Effector CD4-positive, alpha-beta T cell (primary cell): ENCODE data around the gene BNC2.

Experiments used
- DNase-seq: peaks from one replicate; pipeline ENCODE4 v3.0.0-alpha.2; 2020

The BNC2 gene

DNA sequence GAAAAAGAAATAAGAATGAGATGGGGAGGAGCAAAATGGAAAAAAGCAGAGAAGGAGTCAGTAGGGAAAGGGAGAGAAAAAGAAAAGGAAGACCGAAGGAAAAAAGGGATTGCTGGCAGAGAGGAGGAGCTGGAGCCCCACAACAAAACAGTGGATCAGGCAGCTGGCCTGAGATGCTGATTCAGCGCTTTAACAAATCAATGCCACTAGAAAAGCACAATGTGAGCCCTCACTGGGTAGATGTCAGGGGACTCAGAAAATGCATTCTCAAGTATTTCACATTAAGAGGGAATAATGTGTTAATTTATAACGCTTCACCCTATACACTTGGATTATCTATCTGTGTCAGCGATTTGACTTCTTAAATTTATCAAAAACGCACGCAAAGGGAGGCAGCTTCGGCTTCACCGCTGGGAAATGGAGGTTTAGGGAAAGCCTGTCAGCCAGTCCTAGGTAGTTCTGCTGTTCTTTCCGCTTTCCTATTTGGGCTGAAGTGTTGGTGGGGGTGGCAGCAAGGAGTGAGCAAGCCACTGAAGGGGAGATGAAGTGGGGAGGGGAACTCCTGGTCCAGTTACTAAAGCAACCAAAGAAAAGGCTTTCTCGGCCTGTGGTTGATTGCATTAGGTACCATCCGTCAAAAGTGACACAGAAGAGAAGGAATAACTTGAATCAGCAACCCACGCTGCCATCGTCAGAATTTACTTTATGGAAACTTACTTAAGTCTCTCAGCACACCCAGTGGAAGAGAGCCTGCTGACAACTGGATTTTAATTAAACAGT is 161.6 kb downstream of the BNC2 start:
- DNase-seq, result no peak

DNA sequence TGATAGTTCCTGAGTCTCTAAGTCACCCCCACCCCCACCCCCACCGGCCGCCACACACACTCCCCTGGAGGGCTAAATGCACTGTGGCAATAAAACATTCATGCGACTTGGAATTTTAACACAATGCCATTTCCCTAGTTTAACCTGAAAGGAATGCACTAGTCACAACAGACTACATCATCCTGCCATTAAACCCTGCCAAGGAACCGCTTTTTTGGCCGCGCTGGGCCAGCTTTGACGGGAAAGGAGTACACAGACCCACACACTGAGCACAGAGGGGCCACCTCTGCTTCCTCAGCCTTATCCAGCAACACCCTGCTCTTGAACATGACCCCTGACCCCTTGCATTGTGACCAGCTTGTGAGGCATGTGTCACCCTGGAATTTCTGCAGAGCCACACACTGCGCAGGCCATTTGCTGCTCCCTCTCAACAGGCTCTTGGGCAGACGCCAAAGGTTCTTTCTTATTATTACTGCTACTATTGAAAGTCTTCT is 165.3 kb downstream of the BNC2 start:
- no peak for DNase-seq

GRCh38 chr9:16704116-16705110 is 166.1 kb downstream of the BNC2 start:
- DNase-seq, result no peak

DNA sequence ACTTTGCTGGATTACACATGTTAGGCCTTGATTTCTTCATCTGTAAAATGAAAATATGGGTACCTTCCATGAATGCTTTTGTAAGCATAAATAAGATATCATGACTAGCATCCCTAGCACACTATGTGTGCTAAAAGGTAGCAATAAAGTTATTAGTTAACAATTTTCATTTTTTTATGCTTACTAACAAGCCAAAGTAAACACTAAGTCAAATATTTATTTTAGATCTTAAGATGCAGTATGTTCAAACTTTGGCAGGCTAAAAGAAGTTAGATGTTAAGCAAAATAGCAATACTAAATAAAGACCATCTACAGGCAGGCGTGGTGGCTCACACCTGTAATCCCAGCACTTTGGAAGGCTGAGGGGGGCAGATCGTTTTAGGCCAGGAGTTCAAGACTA is 169.1 kb downstream of the BNC2 start:
- DNase-seq, result no peak

DNA sequence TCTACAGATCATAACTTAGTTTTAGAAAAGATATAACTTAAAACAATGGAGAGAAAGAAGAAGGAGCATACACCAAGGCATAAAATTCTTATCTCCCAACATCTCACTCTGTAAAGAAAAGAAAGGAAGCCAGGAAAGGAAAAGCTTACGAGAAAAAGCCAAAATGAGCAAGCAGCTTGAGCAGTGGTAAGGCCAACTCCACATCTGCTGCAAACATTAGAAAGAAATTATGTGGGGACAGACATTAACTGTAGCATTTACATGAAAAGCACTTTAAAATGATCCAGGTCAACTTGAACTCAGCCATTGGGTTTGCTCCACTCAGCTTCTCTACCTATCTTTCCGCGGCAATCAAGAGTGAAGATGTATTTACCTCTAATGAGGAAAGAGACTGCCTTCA is 176.9 kb downstream of the BNC2 start:
- no peak for DNase-seq

- DNase-seq, result no peak
These were observed 179.8 kb downstream of the BNC2 start for GRCh38 chr9:16690628-16691027.

DNA sequence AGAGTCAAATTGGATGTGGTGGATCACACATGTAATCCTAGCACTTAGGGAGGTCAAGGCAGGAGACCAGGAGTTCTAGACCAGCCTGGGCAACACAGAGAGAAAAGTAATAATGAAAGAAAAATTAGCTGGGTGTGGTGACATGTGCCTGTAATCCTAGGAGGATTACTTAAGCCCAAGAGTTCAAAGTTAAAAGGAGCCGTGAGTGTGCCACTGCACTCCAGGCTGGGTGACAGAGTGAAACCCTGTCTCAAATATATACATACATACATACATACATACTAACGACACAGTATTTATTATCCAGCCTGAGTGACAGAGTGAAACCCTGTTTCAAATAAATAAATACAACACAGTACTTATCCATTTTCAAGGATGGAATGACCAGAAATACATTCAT is 180.3 kb downstream of the BNC2 start:
- DNase-seq, result no peak

DNA sequence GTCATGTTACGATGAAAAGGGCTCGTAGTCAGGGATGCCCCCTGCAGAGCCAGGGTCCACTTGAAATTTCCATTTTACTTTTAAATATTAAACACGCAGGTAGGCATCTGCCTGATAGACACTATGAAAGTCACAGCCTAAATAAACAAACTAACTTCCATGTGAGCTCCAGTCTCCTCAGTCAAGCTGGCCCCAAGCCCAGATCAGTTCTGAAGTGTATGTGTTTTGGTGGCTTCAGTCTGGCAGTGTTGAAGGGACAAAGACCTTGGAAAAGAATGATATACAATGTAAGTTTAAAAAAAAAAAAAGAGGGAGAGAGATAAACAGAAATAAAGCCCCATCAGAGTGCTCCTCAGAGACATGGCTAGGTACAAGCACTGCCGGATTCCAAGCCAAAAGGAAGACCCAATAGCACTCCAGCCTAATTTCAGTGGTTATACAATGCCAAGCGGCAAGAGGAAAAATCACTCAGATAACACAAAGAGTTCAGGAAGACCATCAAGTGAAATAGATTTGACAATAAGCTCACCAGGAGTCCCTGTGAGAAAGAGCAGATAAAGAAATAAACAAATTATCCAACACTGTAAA is 181.0 kb downstream of the BNC2 start:
- DNase-seq, result no peak

GRCh38 chr9:16688814-16689213 is 181.7 kb downstream of the BNC2 start:
- DNase-seq, result no peak

- DNase-seq, result no peak
These were observed 182.6 kb downstream of the BNC2 start for GRCh38 chr9:16687678-16688369.

- DNase-seq, result no peak
These were observed 187.1 kb downstream of the BNC2 start for GRCh38 chr9:16683326-16683725.

DNA sequence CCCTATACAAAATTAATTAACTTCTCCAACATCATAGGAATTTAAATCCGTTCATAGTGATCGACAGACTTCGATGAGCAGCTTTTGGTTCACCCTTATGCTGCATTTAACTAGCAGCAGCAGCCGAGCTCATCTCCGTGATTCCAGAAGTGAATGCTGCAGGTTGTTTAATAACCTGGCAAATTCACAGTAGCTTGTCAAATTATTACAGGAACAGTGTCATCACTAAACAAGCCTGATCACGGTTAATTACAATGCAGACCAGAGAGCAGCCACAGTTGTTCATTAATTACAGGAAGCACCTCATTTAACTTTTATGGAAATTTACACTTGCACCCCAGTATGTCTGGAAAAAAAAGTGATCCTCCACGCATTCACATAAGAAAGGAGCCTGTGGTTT is 188.2 kb downstream of the BNC2 start:
- no peak for DNase-seq

- no peak for DNase-seq
These were observed 188.8 kb downstream of the BNC2 start for GRCh38 chr9:16681652-16681987.

DNA sequence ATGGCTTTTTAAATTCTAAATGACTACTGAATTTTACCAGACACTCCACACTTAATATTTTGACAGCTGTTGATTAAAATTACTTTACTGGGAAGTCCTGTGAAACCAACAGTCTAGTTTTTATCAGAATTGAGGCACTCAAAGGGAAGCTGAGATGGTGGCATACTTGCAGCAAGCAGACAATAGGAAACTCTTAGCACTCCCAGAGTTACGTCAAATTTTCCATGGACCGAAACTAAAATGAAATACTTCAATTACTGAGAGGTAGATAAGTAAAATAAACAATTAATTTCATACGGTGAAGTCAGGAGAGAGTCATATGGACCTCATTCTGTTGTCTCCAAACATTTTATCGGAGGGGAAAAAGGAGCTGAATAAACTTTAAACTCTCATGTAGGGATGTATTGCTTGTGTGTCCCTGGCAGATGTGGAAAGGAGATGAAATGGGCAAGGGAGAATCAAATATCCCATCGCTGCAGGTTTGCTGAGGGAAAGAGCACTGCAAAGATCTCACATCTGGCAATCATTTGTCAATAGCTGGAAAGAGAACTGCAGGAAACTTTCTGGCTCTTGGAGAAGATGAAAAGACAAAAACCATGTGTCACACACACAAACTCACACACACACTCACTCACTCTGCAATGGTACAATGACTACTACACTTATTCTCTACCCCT is 189.4 kb downstream of the BNC2 start:
- no peak for DNase-seq

- DNase-seq, result no peak
These were observed 189.9 kb downstream of the BNC2 start for GRCh38 chr9:16680541-16680940.

DNA sequence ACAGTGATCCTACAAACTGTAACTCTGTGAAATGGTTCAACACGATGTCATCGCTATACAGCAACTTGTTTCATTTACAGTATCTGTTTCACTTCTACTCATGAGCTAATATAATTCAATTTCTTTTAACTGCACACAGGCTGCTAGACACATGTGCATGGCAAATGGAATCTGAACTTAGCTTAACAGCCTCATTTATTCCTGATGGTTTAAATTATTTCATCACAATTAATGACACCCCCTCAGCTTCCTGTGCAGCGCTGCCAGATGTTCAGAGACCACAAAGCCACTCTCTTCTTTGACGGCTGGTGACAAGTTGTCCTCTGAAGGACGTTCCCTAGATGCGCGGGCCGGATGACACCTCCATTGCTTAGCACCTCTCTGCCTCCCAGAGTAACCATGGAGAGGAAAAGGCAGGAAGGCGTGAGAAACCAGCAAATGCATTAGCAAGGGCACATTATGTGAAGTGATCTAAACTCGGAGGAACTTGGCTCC is 191.1 kb downstream of the BNC2 start:
- DNase-seq, result no peak

GRCh38 chr9:16676519-16676918 is 194.0 kb downstream of the BNC2 start:
- DNase-seq, result no peak

- DNase-seq, result no peak
These were observed 195.3 kb downstream of the BNC2 start for GRCh38 chr9:16675131-16675530.

GRCh38 chr9:16673171-16673570 is 197.3 kb downstream of the BNC2 start:
- DNase-seq, result no peak

DNA sequence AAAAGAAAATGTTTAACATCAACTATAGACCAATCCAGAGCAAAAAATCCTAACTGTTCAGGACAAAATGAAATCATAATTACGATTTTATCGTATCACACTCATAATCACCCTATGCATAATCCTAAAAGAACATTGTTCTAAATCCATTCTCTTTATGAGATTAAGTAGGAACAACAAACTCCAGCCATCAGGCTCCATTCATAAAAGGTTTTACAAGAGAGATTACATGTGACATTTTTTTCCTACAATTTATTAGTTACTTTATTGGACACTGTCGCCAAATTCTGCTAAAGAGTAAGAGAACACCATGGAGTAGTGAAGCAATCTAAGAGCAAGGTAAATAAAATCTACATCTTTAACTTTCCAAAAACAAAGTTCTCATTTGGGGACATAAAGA is 198.0 kb downstream of the BNC2 start:
- DNase-seq, result no peak

GRCh38 chr9:16671591-16672137 is 198.8 kb downstream of the BNC2 start:
- no peak for DNase-seq

DNA sequence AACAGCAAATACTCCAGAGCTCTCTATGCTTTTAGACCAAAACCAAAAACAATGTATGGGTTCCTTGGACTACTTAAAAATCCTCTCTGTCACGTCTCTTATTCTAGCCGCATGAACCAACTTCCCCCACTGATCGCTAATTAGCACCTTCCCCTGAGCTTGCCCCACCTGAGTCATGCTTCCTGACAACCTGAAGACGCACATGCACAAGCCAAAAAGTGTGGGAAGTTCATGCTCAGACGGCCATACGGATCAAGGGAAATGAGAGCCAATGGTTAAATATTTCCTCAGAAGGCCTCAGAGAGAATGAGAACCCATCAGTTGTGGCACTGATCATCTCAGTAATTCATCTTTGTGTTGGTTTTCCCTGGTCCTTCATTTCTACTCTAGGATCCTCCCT is 199.7 kb downstream of the BNC2 start:
- no peak for DNase-seq
